ENCODE data around the gene FOXP2.

Gene FOXP2

DNA sequence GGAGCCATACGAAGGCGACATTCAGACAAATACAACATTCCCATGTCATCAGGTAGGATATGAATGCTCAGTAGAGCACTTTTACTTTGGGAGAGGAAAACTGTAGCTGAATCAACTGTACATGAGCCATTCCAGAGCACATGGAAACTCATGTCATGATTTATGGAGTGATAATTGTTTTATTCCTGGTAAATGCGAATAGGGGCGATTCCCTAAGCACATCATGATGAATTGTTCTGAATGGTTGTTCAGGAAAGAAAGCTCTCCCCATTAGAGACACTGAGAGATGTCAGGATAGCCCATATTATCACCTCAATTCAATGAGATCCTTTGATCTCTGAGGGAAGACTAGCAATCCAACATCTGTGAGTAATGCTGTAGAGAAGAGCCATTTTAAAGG is 243.6 kb downstream of the FOXP2 start:
- ChIA-PET POLR2A (no interaction called here), CTCF (interaction anchor here (1.3 kb wide), 1 partner anchor 11 kb away, joined by 4 read pairs; no protein-coding TSS in a partner anchor)
- TF ChIP-seq, protein P1, sequence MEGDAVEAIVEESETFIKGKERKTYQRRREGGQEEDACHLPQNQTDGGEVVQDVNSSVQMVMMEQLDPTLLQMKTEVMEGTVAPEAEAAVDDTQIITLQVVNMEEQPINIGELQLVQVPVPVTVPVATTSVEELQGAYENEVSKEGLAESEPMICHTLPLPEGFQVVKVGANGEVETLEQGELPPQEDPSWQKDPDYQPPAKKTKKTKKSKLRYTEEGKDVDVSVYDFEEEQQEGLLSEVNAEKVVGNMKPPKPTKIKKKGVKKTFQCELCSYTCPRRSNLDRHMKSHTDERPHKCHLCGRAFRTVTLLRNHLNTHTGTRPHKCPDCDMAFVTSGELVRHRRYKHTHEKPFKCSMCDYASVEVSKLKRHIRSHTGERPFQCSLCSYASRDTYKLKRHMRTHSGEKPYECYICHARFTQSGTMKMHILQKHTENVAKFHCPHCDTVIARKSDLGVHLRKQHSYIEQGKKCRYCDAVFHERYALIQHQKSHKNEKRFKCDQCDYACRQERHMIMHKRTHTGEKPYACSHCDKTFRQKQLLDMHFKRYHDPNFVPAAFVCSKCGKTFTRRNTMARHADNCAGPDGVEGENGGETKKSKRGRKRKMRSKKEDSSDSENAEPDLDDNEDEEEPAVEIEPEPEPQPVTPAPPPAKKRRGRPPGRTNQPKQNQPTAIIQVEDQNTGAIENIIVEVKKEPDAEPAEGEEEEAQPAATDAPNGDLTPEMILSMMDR (IDR thresholded peaks at IDR 0.05; ENCODE audit: insufficient read depth, low read length, missing control alignments), result no peak
- DNase-seq (ENCODE audit: low read depth, low spot score), result no peak
- H3K4me3 ChIP-seq (ENCODE audit: low read depth, low read length), result no peak overlapping the region

DNA sequence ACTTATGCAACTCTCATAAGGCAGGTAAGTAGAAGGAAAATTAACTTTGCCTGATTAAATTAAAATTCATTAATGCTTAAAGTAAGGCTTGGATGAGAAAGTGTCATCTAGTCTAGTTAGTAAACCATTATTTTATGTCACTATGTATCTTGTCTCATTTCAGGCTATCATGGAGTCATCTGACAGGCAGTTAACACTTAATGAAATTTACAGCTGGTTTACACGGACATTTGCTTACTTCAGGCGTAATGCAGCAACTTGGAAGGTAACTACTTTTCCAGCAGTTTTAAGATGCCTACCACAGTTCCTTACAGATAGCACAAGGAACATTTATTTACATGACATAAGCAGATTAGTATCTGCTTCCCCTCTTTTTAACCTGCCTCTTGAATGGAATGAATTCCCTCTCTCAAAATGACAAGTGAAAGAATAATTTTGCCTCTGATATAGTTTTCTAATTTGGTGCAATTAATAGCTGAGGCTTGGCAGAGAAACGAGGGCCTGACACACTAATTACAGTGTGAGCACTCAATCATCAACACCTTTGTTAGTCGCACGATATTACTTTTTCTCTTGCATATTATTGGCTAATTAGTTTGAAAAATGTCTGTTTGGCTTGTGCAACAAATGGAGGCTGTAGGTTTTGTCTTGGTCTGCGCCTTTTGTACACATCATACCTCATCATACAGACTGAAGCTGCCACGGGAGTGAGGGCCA is 245.0 kb downstream of the FOXP2 start:
- POLR2A ChIA-PET, result no interaction called here
- TF ChIP-seq, protein P1 (IDR thresholded peaks at IDR 0.05; ENCODE audit: insufficient read depth, low read length, missing control alignments), result no peak
- no peak for DNase-seq (ENCODE audit: low read depth, low spot score)
- H3K4me3 ChIP-seq (ENCODE audit: low read depth, low read length), result no peak overlapping the region
- CTCF ChIA-PET, result interaction anchor here (1.4 kb wide), 1 partner anchor 10 kb away, joined by 3 read pairs; no protein-coding TSS in a partner anchor

DNA sequence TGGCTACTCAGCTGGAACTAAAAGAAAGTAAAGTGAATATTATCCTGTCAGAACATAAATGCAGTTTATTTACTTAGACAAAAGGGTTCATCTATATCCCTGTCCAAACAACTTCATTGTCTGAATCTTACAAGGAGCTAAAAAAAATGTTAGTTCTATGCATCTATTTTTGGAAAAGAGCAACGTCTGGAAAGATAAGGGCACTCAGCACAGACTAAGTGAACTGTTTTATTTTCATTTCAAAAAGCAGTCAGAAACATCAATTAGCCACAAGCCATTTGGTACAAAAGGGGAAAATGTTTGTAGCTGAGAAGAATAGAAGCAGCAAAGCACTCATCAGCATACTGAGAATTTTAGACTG is 245.5 kb downstream of the FOXP2 start:
- ChIA-PET POLR2A (no interaction called here), CTCF (interaction anchor here (1.4 kb wide), 1 partner anchor 9 kb away, joined by 3 read pairs; no protein-coding TSS in a partner anchor)
- TF ChIP-seq, protein P1 (IDR thresholded peaks at IDR 0.05; ENCODE audit: insufficient read depth, low read length, missing control alignments), result no peak
- DNase-seq (ENCODE audit: low read depth, low spot score), result no peak
- no peak overlapping the region for H3K4me3 ChIP-seq (ENCODE audit: low read depth, low read length)

DNA sequence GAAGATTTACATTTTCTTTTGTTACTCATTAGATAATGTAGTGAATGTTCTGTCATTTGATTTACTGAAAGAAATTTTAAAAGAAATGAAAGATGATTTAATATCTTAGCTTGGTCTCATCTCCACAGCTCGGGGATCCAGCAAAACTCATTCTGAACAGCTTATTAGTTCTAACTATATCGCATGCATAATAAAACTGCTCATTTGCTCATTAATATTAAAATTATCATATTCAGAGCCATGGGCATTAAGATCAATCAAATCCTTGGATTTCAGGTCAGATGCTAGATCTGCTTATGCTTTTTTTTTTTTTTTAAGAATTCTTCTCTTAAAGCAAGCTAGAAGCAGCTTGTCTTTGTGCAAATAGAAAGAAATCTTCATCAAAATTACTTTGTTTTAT is 246.1 kb downstream of the FOXP2 start:
- ChIA-PET CTCF (interaction anchor here (1.4 kb wide), 1 partner anchor 8 kb away, joined by 3 read pairs; no protein-coding TSS in a partner anchor), POLR2A (no interaction called here)
- H3K4me3 ChIP-seq (ENCODE audit: low read depth, low read length), result no peak overlapping the region
- TF ChIP-seq, protein P1 (IDR thresholded peaks at IDR 0.05; ENCODE audit: insufficient read depth, low read length, missing control alignments), result no peak
- no peak for DNase-seq (ENCODE audit: low read depth, low spot score)

DNA sequence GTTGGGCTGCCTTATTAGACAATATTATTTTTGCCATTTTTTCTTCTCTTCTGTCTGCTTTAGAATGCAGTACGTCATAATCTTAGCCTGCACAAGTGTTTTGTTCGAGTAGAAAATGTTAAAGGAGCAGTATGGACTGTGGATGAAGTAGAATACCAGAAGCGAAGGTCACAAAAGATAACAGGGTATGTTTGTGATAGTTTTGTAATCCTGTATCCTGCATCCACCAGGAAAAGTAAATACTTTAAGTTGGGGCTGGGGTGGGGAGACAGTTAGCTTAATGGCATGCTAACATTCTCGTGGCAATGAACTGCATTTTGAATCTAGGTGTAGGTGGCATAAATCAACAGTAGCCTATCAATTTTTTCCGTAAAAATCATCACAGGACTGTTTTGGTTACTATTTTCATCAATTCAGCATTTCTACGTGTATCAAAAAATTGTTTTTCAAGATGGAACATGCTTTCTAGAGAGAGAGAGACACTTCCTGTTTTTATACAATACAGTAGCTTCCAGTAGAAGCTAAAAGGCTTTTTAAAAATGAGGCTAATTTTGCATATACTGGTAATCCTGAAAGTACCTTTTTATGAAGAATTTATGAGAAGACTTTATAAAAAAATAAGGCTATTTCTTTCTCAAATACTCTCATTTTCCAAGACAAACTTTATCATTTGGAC is 247.5 kb downstream of the FOXP2 start:
- ChIA-PET POLR2A (no interaction called here), CTCF (no interaction called here)
- H3K4me3 ChIP-seq (ENCODE audit: low read depth, low read length), result no peak overlapping the region
- TF ChIP-seq, protein P1 (IDR thresholded peaks at IDR 0.05; ENCODE audit: insufficient read depth, low read length, missing control alignments), result no peak
- no peak for DNase-seq (ENCODE audit: low read depth, low spot score)

DNA sequence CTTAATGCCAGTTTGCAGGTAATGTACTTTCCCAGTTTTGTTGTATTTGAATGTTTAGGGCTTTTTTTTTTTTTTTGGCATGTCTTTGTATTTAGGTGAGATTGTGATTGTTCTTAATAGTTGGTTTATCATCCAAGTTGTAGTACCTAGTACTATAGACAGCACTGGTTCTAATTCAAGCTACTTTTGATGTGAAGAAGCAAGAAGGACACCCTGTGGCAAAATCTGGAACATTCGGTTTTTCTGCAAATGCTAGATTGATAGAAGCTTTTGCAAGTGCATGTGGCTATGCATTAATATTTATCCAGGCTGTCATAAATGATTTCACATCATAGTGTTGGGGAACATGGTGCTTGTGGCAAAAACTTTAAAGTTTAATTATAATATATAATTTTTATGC is 248.9 kb downstream of the FOXP2 start:
- DNase-seq (ENCODE audit: low read depth, low spot score), result no peak
- ChIA-PET POLR2A (no interaction called here), CTCF (no interaction called here)
- TF ChIP-seq, protein P1 (IDR thresholded peaks at IDR 0.05; ENCODE audit: insufficient read depth, low read length, missing control alignments), result no peak
- no peak overlapping the region for H3K4me3 ChIP-seq (ENCODE audit: low read depth, low read length)

Data from AG04449 (cell line).